Testis (tissue), 3 donors: ENCODE data around the gene MAST3. TPM values are rescaled to one million over a fixed set of nuclear protein-coding genes. Genes with fewer than 3 reads are reported as not detected.

Source experiments
- DNase-seq: peaks from one replicate; pipeline ENCODE4 v3.0.0-alpha.2; 2019
- H3K27ac ChIP-seq, 2 donors: fragments of 200-600 bp; sonication (generic); one replicate each; pipeline ENCODE4 v1.5.1; 2019
- H3K27me3 ChIP-seq: fragments of 200-600 bp; sonication (generic); one replicate; pipeline ENCODE4 v1.5.1; 2019
- H3K36me3 ChIP-seq: fragments of 200-600 bp; sonication (generic); one replicate; pipeline ENCODE4 v1.5.1; 2017; ENCODE audit warnings: low read depth; ENCODE audit errors: missing control alignments
- H3K4me1 ChIP-seq: fragments of 200-600 bp; sonication (generic); one replicate; pipeline ENCODE4 v1.5.1; 2019
- H3K4me3 ChIP-seq, 2 donors: fragments of 200-600 bp; sonication (generic); one replicate each; pipeline ENCODE4 v1.5.1; 2017 to 2019
- H3K9me3 ChIP-seq: fragments of 200-600 bp; sonication (generic); one replicate; pipeline ENCODE4 v1.5.1; 2017
- POLR2A ChIP-seq: fragments of 450-650 bp; IDR thresholded peaks from one replicate; pipeline ENCODE4 v1.6.1; 2017; ENCODE audit warnings: antibody characterized with exemption, mild to moderate bottlenecking, moderate library complexity
- WGBS, 2 donors: methylation state at CpG; one replicate each; pipeline ENCODE4 v1.1.5; 2018; 5-methylcytosine and 5-hydroxymethylcytosine counted together
- intact Hi-C: fragments of 100-400 bp; cut with DNase I; formaldehyde crosslinking; loops from one replicate; pipeline ENCODE4 v1.15.1; 2023; ENCODE audit warnings: low total_unique reads
- polyA plus RNA-seq: library from polyadenylated mRNA; stranded (reverse); fragments of 350-450 nt; fragmentation: Illumina TruSeq; extraction: RNeasy Lipid Tissue Mini Kit (QIAGEN cat#74804); gene quantifications from one replicate; pipeline ENCODE4 v1.2.3, GENCODE V29; 2014; ENCODE audit warnings: low read depth, low replicate concordance; ENCODE audit not compliant: insufficient read depth
- total RNA-seq, 2 donors: library from RNA; depleted of rRNA; stranded (reverse); fragments of >200 nt; gene quantifications; one replicate each; pipeline ENCODE4 v1.2.3, GENCODE V29; 2016
- TF ChIP-seq, protein P1 (sequence below), 3 experiments: fragments of 450-650 bp in 2 of 3; fragments of 200-600 bp in 1 of 3; sonication (generic) in 1 of 3; IDR thresholded peaks; one replicate each; pipeline ENCODE4 v1.5.1; 2016 to 2019; ENCODE audit warnings: antibody characterized with exemption in 3 of 3, mild to moderate bottlenecking in 2 of 3, moderate library complexity in 1 of 3

Gene MAST3
- total and polyA plus RNA-seq, 3 donors from 2014 or later = 5.0 to 11.2 (median 9.7) TPM

GRCh38 chr19:18174983-18175382 lies 77.4 kb downstream of the MAST3 start:
- Histone ChIP-seq H3K4me3 (no peak overlapping the region), H3K9me3 (no peaks in the 10 kb centered on the region), H3K4me1 (peaks cover 9% of the 10 kb centered on the region), H3K27me3 (no peaks in the 10 kb centered on the region), H3K36me3 (no peaks in the 10 kb centered on the region), H3K27ac (no peak overlapping the region)
- 90 to 92% methylated on average over 4 to 11 of the region's 11 CpGs for WGBS, 2 donors
- intact Hi-C loops = no loop called here
- DNase-seq = no peak
- TF ChIP-seq, protein P1, sequence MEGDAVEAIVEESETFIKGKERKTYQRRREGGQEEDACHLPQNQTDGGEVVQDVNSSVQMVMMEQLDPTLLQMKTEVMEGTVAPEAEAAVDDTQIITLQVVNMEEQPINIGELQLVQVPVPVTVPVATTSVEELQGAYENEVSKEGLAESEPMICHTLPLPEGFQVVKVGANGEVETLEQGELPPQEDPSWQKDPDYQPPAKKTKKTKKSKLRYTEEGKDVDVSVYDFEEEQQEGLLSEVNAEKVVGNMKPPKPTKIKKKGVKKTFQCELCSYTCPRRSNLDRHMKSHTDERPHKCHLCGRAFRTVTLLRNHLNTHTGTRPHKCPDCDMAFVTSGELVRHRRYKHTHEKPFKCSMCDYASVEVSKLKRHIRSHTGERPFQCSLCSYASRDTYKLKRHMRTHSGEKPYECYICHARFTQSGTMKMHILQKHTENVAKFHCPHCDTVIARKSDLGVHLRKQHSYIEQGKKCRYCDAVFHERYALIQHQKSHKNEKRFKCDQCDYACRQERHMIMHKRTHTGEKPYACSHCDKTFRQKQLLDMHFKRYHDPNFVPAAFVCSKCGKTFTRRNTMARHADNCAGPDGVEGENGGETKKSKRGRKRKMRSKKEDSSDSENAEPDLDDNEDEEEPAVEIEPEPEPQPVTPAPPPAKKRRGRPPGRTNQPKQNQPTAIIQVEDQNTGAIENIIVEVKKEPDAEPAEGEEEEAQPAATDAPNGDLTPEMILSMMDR (IDR thresholded peaks at IDR 0.05) = no peak
- no peak for TF ChIP-seq POLR2A

DNA sequence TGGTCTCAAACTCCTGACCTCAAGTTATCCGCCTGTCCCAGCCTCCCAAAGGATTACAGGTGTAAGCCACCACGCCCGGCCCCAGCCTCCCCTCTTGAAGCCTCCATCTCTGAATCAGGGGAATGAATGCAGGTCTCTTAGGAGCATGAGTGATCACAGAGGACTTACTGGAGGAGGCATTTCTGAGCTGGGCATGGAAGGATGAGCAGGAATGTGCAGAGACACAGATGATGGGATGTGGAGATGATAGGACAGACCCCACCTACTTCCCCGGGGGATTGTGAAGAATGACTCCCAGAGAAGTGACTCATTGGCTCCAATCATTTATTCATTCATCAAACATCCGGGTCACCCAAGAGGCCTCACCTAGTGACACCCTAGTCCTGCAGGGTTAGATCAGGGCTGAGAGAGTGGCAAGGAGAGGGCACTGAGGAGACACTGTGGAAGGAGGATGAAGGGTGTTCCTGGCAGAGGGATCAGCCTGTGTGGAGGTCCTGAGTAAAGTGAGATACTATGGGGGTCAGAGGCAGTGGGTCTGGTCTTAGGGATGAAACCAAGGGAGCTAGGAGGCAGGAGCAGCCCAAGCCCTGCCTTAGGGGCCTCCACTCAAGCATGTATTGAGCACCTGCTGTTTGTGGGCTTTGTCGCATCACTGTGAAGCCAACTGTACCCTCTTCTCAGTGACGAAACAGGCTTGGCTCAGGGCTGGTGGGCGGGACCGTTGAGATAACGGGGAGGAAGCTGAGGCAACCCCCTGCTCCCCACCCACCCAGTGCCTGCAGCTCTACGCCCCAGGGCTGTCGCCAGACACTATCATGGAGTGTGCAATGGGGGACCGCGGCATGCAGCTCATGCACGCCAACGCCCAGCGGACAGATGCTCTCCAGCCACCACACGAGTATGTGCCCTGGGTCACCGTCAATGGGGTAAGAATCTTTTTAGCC lies 79.1 kb downstream of the MAST3 start:
- no peak for TF ChIP-seq POLR2A
- TF ChIP-seq, protein P1 (IDR thresholded peaks at IDR 0.05) = no peak
- intact Hi-C loops = no loop called here
- no peak overlapping the region for H3K27ac ChIP-seq
- 88% methylated on average over 18 of the region's 19 CpGs for WGBS, 2 donors
- H3K4me3 ChIP-seq = no peak overlapping the region
- H3K4me1 ChIP-seq = peaks cover 9% of the 10 kb centered on the region
- H3K9me3 ChIP-seq = no peaks in the 10 kb centered on the region
- no peaks in the 10 kb centered on the region for H3K27me3 ChIP-seq
- no peak for DNase-seq
- H3K36me3 ChIP-seq = no peaks in the 10 kb centered on the region

GRCh38 chr19:18179957-18180356 lies 82.4 kb downstream of the MAST3 start:
- TF ChIP-seq, protein P1 (IDR thresholded peaks at IDR 0.05) = no peak
- no peak for TF ChIP-seq POLR2A
- Histone ChIP-seq H3K9me3 (no peaks in the 10 kb centered on the region), H3K4me1 (no peaks in the 10 kb centered on the region), H3K27ac (no peak overlapping the region), H3K27me3 (no peaks in the 10 kb centered on the region), H3K4me3 (no peak overlapping the region), H3K36me3 (no peaks in the 10 kb centered on the region)
- DNase-seq = no peak
- intact Hi-C loops = no loop called here
- WGBS, 2 donors = 92 to 95% methylated on average over 5 of the region's 5 CpGs

DNA sequence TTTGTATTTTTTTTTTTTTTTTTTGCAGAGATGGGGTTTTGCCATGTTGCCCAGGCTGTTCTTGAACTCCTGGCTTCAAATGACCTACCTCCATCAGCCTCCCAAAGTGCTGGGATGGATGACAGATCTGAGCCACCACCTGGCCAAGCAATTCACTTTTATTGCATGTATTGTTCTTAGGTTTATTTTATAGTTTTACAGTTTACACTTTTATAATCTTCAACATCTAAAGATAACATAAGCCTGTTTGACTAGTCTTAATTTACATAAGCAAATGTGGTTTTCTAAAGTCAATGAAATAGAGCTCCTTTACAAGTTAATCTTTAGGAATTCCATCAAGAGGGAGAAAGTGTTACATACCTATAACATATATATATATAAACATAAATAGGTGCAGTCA lies 86.0 kb downstream of the MAST3 start:
- Histone ChIP-seq H3K36me3 (no peaks in the 10 kb centered on the region), H3K27ac (no peak overlapping the region), H3K9me3 (no peaks in the 10 kb centered on the region), H3K27me3 (no peaks in the 10 kb centered on the region), H3K4me1 (no peaks in the 10 kb centered on the region), H3K4me3 (no peak overlapping the region)
- DNase-seq = no peak
- TF ChIP-seq, protein P1 (IDR thresholded peaks at IDR 0.05) = no peak
- no peak for TF ChIP-seq POLR2A
- intact Hi-C loops = no loop called here

DNA sequence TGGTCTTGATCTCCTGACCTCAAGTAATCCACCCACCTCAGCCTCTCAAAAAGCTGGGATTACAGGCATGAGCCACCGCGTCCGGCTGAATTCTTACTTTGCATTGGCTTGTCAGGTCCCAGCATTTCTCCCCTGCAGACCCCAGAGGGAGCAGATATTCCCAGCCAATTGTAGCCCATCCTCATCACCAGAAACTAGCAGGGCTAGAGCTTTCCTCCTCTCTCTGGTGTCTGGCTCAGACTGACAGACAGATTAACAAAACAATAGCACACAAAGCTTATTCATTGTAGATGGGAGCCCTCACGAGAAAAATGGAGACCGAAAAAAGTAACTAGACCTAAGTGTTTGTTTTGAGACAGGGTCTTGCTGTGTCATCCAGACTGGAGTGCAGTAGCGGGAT lies 88.0 kb downstream of the MAST3 start:
- no peak for DNase-seq
- WGBS, 2 donors = 72 to 73% methylated on average over 6 of the region's 6 CpGs
- no peaks in the 10 kb centered on the region for H3K4me1 ChIP-seq
- no peak overlapping the region for H3K27ac ChIP-seq
- no peaks in the 10 kb centered on the region for H3K36me3 ChIP-seq
- intact Hi-C loops = no loop called here
- H3K27me3 ChIP-seq = no peaks in the 10 kb centered on the region
- TF ChIP-seq, protein P1 (IDR thresholded peaks at IDR 0.05) = no peak
- no peak for TF ChIP-seq POLR2A
- H3K9me3 ChIP-seq = no peaks in the 10 kb centered on the region
- no peak overlapping the region for H3K4me3 ChIP-seq
